Activated naive CD8-positive, alpha-beta T cell treated with anti-CD3 and anti-CD28 coated beads, Interleukin-2, amount 10 ng/mL, durations not matched to agents 7 days and 5 days (primary cell): Measurements from ENCODE around the gene HBD. TPM values are rescaled to one million over a fixed set of nuclear protein-coding genes. Genes with fewer than 3 reads are reported as not detected.
"Not testable (repeated sequence)": the region's sequence is repeated elsewhere in the genome, so short reads cannot be mapped to it uniquely, and the experiment has no call there.

Experiments used
- ATAC-seq: fragments of 150-1000 bp; cut with Tn5 transposase; one replicate; pipeline ENCODE4 v1.10.0; 2021; ENCODE audit warnings: low read depth, moderate library complexity
- POLR2A ChIA-PET: fragments of 350-600 bp; sonication (Branson Sonifier 250); formaldehyde crosslinking; loops from one replicate; lab custom pipeline; 2021; ENCODE audit warnings: antibody characterized with exemption; lab: Charles Lee
- DNase-seq: peaks from one replicate; pipeline ENCODE4 v3.0.0; 2021
- H3K27ac Mint-ChIP-seq: one replicate; pipeline ENCODE4 v1.8.0; 2022; ENCODE audit warnings: mild to moderate bottlenecking, mixed read lengths
- H3K27me3 Mint-ChIP-seq: one replicate; pipeline ENCODE4 v1.8.0; 2022; ENCODE audit warnings: mild to moderate bottlenecking, moderate library complexity, mixed read lengths
- H3K36me3 Mint-ChIP-seq: one replicate; pipeline ENCODE4 v1.8.0; 2021; ENCODE audit warnings: mild to moderate bottlenecking, mixed read lengths
- H3K4me1 Mint-ChIP-seq: one replicate; pipeline ENCODE4 v1.8.0; 2021; ENCODE audit warnings: mixed read lengths
- H3K4me3 Mint-ChIP-seq: one replicate; pipeline ENCODE4 v1.8.0; 2022; ENCODE audit warnings: mild to moderate bottlenecking, moderate library complexity, mixed read lengths
- H3K9me3 Mint-ChIP-seq: one replicate; pipeline ENCODE4 v1.8.0; 2021; ENCODE audit warnings: mixed read lengths
- total RNA-seq, 2 experiments: library from RNA; stranded (reverse); gene quantifications; one replicate each; pipeline ENCODE4 v1.2.3, GENCODE V29; 2021

HBD gene
- total RNA-seq, 2 experiments from 2014 or later = not detected

- DNase-seq (no peak), ATAC-seq (no peak)
- H3K27ac Mint-ChIP-seq = no peak overlapping the region
- POLR2A ChIA-PET = no interaction called here
- H3K36me3 Mint-ChIP-seq = no peaks in the 10 kb centered on the region
- H3K9me3 Mint-ChIP-seq = peaks cover 2% of the 10 kb centered on the region
- H3K27me3 Mint-ChIP-seq = peaks cover 3% of the 10 kb centered on the region
- H3K4me3 Mint-ChIP-seq = no peak overlapping the region
- H3K4me1 Mint-ChIP-seq = no peaks in the 10 kb centered on the region
Observed at GRCh38 chr11:5267033-5267563, 32.8 kb upstream of the HBD start.

GRCh38 chr11:5266609-5267008, 32.3 kb upstream of the HBD start:
- H3K9me3 Mint-ChIP-seq = peaks cover 3% of the 10 kb centered on the region
- no peak overlapping the region for H3K4me3 Mint-ChIP-seq
- H3K36me3 Mint-ChIP-seq = no peaks in the 10 kb centered on the region
- no peak overlapping the region for H3K27ac Mint-ChIP-seq
- no peaks in the 10 kb centered on the region for H3K4me1 Mint-ChIP-seq
- H3K27me3 Mint-ChIP-seq = peaks cover 3% of the 10 kb centered on the region
- ATAC-seq (no peak), DNase-seq (no peak)
- POLR2A ChIA-PET = no interaction called here

- H3K27me3 Mint-ChIP-seq = peaks cover 3% of the 10 kb centered on the region
- no peak overlapping the region for H3K27ac Mint-ChIP-seq
- H3K4me3 Mint-ChIP-seq = no peak overlapping the region
- DNase-seq (no peak), ATAC-seq (no peak)
- H3K4me1 Mint-ChIP-seq = no peaks in the 10 kb centered on the region
- H3K9me3 Mint-ChIP-seq = peaks cover 5% of the 10 kb centered on the region
- POLR2A ChIA-PET = no interaction called here
- no peaks in the 10 kb centered on the region for H3K36me3 Mint-ChIP-seq
Observed at GRCh38 chr11:5265832-5266231, 31.5 kb upstream of the HBD start.

- POLR2A ChIA-PET = no interaction called here
- H3K4me3 Mint-ChIP-seq = no peak overlapping the region
Observed at GRCh38 chr11:5258543-5259262, 24.4 kb upstream of the HBD start.

GRCh38 chr11:5257296-5257695, 23.0 kb upstream of the HBD start:
- ATAC-seq = no peak
- H3K27me3 Mint-ChIP-seq = no peaks in the 10 kb centered on the region

More at GRCh38 chr11:5258543-5259262, 24.4 kb upstream of the HBD start:
- no peak for ATAC-seq
- H3K36me3 Mint-ChIP-seq = no peaks in the 10 kb centered on the region
- H3K9me3 Mint-ChIP-seq = peaks cover 5% of the 10 kb centered on the region
- DNase-seq = no peak
- H3K4me1 Mint-ChIP-seq = no peaks in the 10 kb centered on the region
- H3K27me3 Mint-ChIP-seq = no peaks in the 10 kb centered on the region
- H3K27ac Mint-ChIP-seq = no peak overlapping the region

GRCh38 chr11:5254646-5255413, 20.5 kb upstream of the HBD start, which contains the start of gene HBG2:
Gene HBG2 (minus strand): TSS chr11:5254781. CDS start chr11:5254728, 53 bp downstream.
- H3K4me3 Mint-ChIP-seq, ATAC-seq, H3K27me3 Mint-ChIP-seq, H3K4me1 Mint-ChIP-seq, DNase-seq, H3K27ac Mint-ChIP-seq, H3K36me3 Mint-ChIP-seq, POLR2A ChIA-PET, H3K9me3 Mint-ChIP-seq: not testable (repeated sequence)

More at GRCh38 chr11:5257296-5257695, 23.0 kb upstream of the HBD start:
- Mint-ChIP-seq H3K9me3 (peaks cover 3% of the 10 kb centered on the region), H3K36me3 (no peaks in the 10 kb centered on the region), H3K4me3 (no peak overlapping the region), H3K27ac (no peak overlapping the region), H3K4me1 (no peaks in the 10 kb centered on the region)
- no peak for DNase-seq
- POLR2A ChIA-PET = no interaction called here

GRCh38 chr11:5254023-5254422, 19.7 kb upstream of the HBD start:
- H3K27ac Mint-ChIP-seq, H3K9me3 Mint-ChIP-seq, POLR2A ChIA-PET, H3K4me1 Mint-ChIP-seq, H3K36me3 Mint-ChIP-seq, H3K27me3 Mint-ChIP-seq, DNase-seq, ATAC-seq, H3K4me3 Mint-ChIP-seq: not testable (repeated sequence)

GRCh38 chr11:5253440-5253839, 19.2 kb upstream of the HBD start:
- DNase-seq, POLR2A ChIA-PET, H3K36me3 Mint-ChIP-seq, H3K4me1 Mint-ChIP-seq, H3K27me3 Mint-ChIP-seq, H3K4me3 Mint-ChIP-seq, H3K27ac Mint-ChIP-seq, H3K9me3 Mint-ChIP-seq, ATAC-seq: not testable (repeated sequence)

- Mint-ChIP-seq H3K27me3 (peaks cover 4% of the 10 kb centered on the region), H3K9me3 (no peaks in the 10 kb centered on the region), H3K27ac (no peak overlapping the region), H3K4me1 (no peaks in the 10 kb centered on the region), H3K36me3 (no peaks in the 10 kb centered on the region), H3K4me3 (no peak overlapping the region)
- POLR2A ChIA-PET = no interaction called here
- ATAC-seq (no peak), DNase-seq (no peak)
Observed at GRCh38 chr11:5252919-5253265, 18.6 kb upstream of the HBD start.

- Mint-ChIP-seq H3K27ac (no peak overlapping the region), H3K4me3 (no peak overlapping the region)
- POLR2A ChIA-PET = no interaction called here
Observed at GRCh38 chr11:5252192-5252918, 18.1 kb upstream of the HBD start.

GRCh38 chr11:5251746-5252145, 17.5 kb upstream of the HBD start:
- DNase-seq = no peak
- H3K36me3 Mint-ChIP-seq = no peaks in the 10 kb centered on the region
- no peak overlapping the region for H3K4me3 Mint-ChIP-seq
- peaks cover 4% of the 10 kb centered on the region for H3K27me3 Mint-ChIP-seq
- no peaks in the 10 kb centered on the region for H3K4me1 Mint-ChIP-seq
- no peak for ATAC-seq
- POLR2A ChIA-PET = no interaction called here
- H3K27ac Mint-ChIP-seq = no peak overlapping the region
- H3K9me3 Mint-ChIP-seq = no peaks in the 10 kb centered on the region

More at GRCh38 chr11:5252192-5252918, 18.1 kb upstream of the HBD start:
- Mint-ChIP-seq H3K27me3 (peaks cover 4% of the 10 kb centered on the region), H3K9me3 (no peaks in the 10 kb centered on the region), H3K4me1 (no peaks in the 10 kb centered on the region), H3K36me3 (no peaks in the 10 kb centered on the region)
- no peak for DNase-seq
- ATAC-seq = no peak

- Mint-ChIP-seq H3K27me3 (peaks cover 4% of the 10 kb centered on the region), H3K4me3 (no peak overlapping the region), H3K27ac (no peak overlapping the region), H3K4me1 (no peaks in the 10 kb centered on the region), H3K36me3 (no peaks in the 10 kb centered on the region), H3K9me3 (no peaks in the 10 kb centered on the region)
- POLR2A ChIA-PET = no interaction called here
- ATAC-seq (no peak), DNase-seq (no peak)
Observed at GRCh38 chr11:5250543-5251204, 16.4 kb upstream of the HBD start.

GRCh38 chr11:5249807-5250396, 15.6 kb upstream of the HBD start, which contains the start of gene HBG1:
Gene HBG1 (minus strand): TSS chr11:5249857. CDS start chr11:5249804, 53 bp downstream.
- POLR2A ChIA-PET, H3K27ac Mint-ChIP-seq, H3K9me3 Mint-ChIP-seq, H3K4me3 Mint-ChIP-seq, ATAC-seq, DNase-seq, H3K4me1 Mint-ChIP-seq, H3K36me3 Mint-ChIP-seq, H3K27me3 Mint-ChIP-seq: not testable (repeated sequence)
